Measurements from ENCODE around the gene SCRN1.
A peak's percentile ranks its signal among the peaks of the same experiment; 100 is the strongest.

Gene SCRN1

GRCh38 chr7:29881724-29882123 lies 107.9 kb downstream of the SCRN1 start:
- no peak overlapping the region for H3K27ac ChIP-seq
- no peak for DNase-seq
- H3K9me3 ChIP-seq (ENCODE audit: severe bottlenecking): no peaks in the 10 kb centered on the region
- no peak overlapping the region for H3K4me3 ChIP-seq (ENCODE audit: low read depth, low read length)
- no peak for TF ChIP-seq CTCF (IDR thresholded peaks at IDR 0.05; ENCODE audit: low read depth, low read length)
- no peaks in the 10 kb centered on the region for H3K27me3 ChIP-seq (ENCODE audit: insufficient read depth, low read depth, severe bottlenecking)
- no peaks in the 10 kb centered on the region for H3K36me3 ChIP-seq

DNA sequence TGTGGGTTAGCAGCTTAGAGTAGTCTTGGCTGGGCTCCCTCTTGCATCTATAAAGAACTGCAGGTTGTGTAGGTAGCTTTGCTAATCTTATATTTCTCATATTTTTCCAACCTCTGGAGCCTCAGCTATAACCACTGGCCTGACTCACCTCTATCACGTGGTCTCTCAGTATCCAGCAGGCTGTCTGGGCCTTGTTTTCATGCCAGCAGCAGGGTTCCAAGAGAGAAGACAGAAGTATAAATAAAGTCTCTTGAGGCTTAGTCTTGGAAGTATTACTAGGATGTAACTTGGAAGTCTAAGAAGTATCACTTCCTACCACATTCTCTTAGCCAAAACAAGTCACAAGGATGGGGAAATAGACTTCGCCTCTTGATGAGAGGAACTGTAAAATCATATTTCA lies 110.0 kb downstream of the SCRN1 start:
- no peak overlapping the region for H3K4me3 ChIP-seq (ENCODE audit: low read depth, low read length)
- TF ChIP-seq CTCF (IDR thresholded peaks at IDR 0.05; ENCODE audit: low read depth, low read length): no peak
- no peaks in the 10 kb centered on the region for H3K36me3 ChIP-seq
- H3K27ac ChIP-seq: no peak overlapping the region
- DNase-seq: no peak
- no peaks in the 10 kb centered on the region for H3K27me3 ChIP-seq (ENCODE audit: insufficient read depth, low read depth, severe bottlenecking)
- no peaks in the 10 kb centered on the region for H3K9me3 ChIP-seq (ENCODE audit: severe bottlenecking)

DNA sequence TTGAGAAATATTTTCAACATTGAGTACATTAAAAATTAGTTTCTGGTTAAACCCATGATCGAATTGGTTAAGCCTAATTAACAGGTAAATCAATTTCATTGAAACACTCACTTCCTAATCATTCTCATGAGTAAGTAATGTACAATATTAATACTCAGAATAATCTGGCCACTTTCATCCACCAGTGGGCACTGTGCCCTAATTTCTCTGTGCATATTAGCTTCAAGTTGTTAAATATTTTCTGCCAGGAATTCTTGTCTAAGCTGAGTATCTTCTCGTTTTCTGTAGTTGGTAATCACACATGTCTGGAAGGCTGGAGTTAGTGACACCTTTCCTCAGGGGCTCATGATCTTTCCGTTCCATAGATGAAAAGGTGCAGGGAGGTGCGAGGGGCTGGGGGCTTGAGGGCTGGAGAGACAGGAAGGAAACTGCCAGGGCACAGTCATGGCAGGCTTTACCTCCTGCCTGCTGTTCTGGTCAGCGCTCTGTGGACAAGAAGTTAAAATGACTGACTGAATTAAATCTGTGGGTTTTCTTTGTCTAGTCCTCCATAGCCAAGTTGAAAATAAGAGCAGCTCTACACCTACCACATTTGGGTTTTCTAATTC lies 111.4 kb downstream of the SCRN1 start:
- Histone ChIP-seq H3K36me3 (no peaks in the 10 kb centered on the region), H3K27me3 (ENCODE audit: insufficient read depth, low read depth, severe bottlenecking) (no peaks in the 10 kb centered on the region), H3K4me3 (ENCODE audit: low read depth, low read length) (no peak overlapping the region), H3K27ac (no peak overlapping the region), H3K9me3 (ENCODE audit: severe bottlenecking) (no peaks in the 10 kb centered on the region)
- peak; percentile 20 for DNase-seq
- 0 out of 2 replicates have a peak, but pooled peaks have one; percentile 19 for TF ChIP-seq CTCF (IDR thresholded peaks at IDR 0.05; ENCODE audit: low read depth, low read length)

DNA sequence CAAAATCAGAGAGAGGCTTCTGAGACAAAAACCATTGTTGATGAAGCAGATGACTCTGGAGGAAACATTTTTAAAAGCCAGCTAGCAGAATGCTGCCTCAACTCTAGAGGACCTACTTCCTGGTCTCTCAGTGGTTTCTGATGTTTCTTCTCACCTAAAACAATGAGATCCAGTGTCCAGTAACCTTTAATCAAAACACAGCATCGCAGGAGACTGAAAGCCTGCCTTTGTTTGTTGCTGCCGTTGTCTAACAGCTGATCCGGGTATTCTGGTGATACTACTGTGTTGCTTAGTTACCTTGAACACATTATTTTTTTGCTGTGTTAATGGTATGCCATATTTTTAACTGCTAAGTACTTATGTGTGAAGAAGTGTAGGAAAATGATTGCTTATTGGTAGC lies 112.4 kb downstream of the SCRN1 start:
- H3K9me3 ChIP-seq (ENCODE audit: severe bottlenecking): no peaks in the 10 kb centered on the region
- TF ChIP-seq CTCF (IDR thresholded peaks at IDR 0.05; ENCODE audit: low read depth, low read length): no peak
- no peak overlapping the region for H3K27ac ChIP-seq
- no peak overlapping the region for H3K4me3 ChIP-seq (ENCODE audit: low read depth, low read length)
- no peak for DNase-seq
- no peaks in the 10 kb centered on the region for H3K27me3 ChIP-seq (ENCODE audit: insufficient read depth, low read depth, severe bottlenecking)
- no peaks in the 10 kb centered on the region for H3K36me3 ChIP-seq

DNA sequence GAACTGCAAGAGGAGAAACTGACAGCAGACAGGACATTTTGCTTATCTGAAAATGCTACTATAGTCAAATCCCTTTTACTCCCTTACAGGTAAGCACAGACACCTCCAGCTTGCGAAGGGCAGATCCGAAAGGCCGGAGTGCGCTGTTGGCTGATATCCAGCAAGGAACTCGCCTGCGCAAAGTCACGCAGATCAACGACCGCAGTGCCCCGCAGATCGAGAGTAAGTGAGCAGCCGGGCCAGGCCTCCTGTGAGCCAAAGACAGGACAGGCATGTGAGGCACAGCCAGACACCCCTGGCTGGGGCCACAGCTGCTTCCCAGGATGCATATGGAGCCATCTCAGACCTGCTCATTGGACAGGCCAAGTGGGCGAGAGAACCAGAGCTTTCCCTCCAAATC lies 113.9 kb downstream of the SCRN1 start:
- no peak overlapping the region for H3K27ac ChIP-seq
- H3K9me3 ChIP-seq (ENCODE audit: severe bottlenecking): no peaks in the 10 kb centered on the region
- H3K4me3 ChIP-seq (ENCODE audit: low read depth, low read length): no peak overlapping the region
- H3K36me3 ChIP-seq: no peaks in the 10 kb centered on the region
- DNase-seq: no peak
- no peaks in the 10 kb centered on the region for H3K27me3 ChIP-seq (ENCODE audit: insufficient read depth, low read depth, severe bottlenecking)
- no peak for TF ChIP-seq CTCF (IDR thresholded peaks at IDR 0.05; ENCODE audit: low read depth, low read length)

- Histone ChIP-seq H3K36me3 (no peaks in the 10 kb centered on the region), H3K27me3 (ENCODE audit: insufficient read depth, low read depth, severe bottlenecking) (no peaks in the 10 kb centered on the region), H3K4me3 (ENCODE audit: low read depth, low read length) (no peak overlapping the region), H3K27ac (no peak overlapping the region), H3K9me3 (ENCODE audit: severe bottlenecking) (no peaks in the 10 kb centered on the region)
- DNase-seq: no peak
- TF ChIP-seq CTCF (IDR thresholded peaks at IDR 0.05; ENCODE audit: low read depth, low read length): no peak
These were observed 115.8 kb downstream of the SCRN1 start for GRCh38 chr7:29873644-29874294.

Measured in WERI-Rb-1 (cell line).